HG02884 (cell line): ENCODE results near the gene ADGRG1.
"Not testable (repeated sequence)": the region's sequence is repeated elsewhere in the genome, so short reads cannot be mapped to it uniquely, and the experiment has no call there.

ENCODE experiments used
- ATAC-seq: cut with Tn5 transposase; IDR thresholded peaks from one replicate; pipeline ENCODE4 v1.9.1; 2021; ENCODE audit warnings: mild to moderate bottlenecking, moderate library complexity; ENCODE audit not compliant: unreplicated experiment

The ADGRG1 gene

DNA sequence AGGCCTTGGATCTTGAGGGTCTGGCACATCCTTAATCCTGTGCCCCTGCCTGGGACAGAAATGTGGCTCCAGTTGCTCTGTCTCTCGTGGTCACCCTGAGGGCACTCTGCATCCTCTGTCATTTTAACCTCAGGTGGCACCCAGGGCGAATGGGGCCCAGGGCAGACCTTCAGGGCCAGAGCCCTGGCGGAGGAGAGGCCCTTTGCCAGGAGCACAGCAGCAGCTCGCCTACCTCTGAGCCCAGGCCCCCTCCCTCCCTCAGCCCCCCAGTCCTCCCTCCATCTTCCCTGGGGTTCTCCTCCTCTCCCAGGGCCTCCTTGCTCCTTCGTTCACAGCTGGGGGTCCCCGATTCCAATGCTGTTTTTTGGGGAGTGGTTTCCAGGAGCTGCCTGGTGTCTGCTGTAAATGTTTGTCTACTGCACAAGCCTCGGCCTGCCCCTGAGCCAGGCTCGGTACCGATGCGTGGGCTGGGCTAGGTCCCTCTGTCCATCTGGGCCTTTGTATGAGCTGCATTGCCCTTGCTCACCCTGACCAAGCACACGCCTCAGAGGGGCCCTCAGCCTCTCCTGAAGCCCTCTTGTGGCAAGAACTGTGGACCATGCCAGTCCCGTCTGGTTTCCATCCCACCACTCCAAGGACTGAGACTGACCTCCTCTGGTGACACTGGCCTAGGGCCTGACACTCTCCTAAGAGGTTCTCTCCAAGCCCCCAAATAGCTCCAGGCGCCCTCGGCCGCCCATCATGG lies 35.7 kb downstream of the ADGRG1 start:
- no peak for ATAC-seq

- no peak for ATAC-seq
Observed at GRCh38 chr16:57664662-57665025, 36.2 kb downstream of the ADGRG1 start.

GRCh38 chr16:57665541-57665940 lies 37.1 kb downstream of the ADGRG1 start:
- ATAC-seq: no peak

DNA sequence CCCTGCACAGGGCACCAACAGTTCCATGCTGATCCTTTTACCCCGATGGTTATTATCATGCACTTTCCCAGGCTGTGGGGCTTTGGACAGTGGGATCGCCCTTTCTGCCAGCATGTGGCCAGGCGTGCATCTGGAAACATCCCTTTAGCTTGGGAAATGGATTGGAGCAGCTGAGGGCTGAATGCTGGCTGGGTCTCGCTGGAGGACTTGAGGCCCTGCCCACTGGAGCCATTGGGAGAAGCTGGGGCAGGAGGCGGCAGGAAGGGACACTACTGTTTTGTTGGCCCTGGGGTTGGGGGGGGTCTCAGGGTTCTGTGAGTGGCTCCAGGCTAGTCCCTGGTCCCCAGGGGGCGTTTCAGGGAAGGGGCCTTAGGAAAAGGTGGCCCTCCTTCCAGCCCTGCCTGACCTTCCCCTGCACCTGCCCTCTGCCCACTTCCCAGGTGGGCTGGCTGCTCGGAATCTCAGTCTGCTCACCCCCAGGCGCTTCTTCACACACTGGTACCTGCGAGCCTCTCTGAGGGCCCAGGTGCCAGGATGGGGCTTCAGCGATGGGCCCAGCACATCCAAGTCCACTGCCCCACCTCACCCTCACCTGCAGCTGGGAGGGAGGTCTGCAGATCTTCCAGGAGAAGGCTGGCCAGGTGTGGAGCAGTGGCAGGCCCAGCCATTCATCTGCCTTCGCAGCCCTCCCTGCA lies 38.1 kb downstream of the ADGRG1 start:
- ATAC-seq: no peak

DNA sequence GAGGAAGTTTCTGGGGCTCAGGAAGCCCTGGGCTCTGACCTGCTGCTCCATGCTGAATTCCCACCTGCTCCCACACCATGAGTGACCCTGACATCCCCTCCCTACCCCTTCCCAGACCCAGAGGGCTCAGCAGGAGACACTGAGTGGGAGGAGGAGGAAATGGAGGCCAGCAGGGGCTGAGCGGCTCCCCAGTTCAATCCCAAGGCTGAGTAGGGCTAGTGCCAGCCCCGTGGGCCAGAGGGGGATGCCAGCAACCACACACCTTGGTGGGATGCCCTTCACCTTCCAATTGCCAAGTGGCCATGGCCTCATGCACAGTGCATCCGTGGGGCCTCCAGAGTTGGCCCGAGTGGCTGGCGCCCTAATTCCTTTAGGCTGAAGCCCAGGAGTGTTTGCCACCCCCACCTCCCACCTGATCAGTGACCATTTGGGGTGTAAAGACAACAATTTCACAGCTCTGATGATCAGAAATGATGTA lies 38.7 kb downstream of the ADGRG1 start:
- no peak for ATAC-seq

GRCh38 chr16:57667526-57668262 lies 39.3 kb downstream of the ADGRG1 start:
- ATAC-seq: no peak

GRCh38 chr16:57668263-57668571 lies 39.8 kb downstream of the ADGRG1 start, which contains the start of gene ADGRG3:
Gene ADGRG3 (plus strand): TSS chr16:57668306. CDS start chr16:57668348, 42 bp downstream.
- no peak for ATAC-seq

DNA sequence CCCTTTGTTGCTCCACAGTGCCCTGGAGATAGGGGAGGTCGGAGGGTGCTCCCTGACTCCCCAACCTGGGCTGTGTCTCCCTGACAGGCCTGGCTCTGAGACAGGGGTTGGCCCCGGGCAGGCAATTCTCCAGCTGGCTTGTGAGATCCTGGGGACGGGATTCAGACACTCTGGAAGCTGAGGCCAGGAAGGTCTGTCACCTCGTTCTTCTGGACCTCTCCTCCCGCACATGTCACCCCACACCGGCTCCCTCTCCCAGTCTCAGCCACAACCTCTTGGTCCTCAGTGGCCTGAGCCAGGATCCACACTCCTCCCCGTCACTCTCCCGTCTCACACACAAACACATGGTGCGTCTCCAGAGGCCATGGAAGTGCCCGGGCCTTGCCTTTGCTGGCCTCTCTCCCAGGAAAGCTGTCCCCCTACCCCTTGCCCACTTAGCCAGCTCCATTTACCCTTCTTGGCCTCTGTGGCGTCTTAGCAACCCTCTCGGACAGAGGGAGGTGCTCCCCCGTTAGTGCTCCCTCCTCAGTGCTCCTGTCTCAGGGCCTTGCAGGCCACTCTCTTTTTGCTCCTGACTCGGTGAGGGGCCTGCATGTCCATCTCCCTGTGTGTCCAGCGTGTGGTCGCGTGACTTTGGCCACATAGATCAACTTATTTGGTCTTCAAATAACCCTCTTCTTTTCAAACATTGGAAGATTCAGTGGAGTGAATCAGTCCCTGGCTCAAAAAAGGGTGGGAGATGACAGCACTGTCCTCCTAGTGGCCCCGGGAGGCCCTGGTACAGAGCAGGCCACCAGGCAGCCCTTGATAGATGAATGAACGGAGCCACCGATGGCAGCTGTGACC lies 40.4 kb downstream of the ADGRG1 start:
- ATAC-seq: no peak

- ATAC-seq: no peak
Observed at GRCh38 chr16:57669476-57670162, 41.2 kb downstream of the ADGRG1 start.

DNA sequence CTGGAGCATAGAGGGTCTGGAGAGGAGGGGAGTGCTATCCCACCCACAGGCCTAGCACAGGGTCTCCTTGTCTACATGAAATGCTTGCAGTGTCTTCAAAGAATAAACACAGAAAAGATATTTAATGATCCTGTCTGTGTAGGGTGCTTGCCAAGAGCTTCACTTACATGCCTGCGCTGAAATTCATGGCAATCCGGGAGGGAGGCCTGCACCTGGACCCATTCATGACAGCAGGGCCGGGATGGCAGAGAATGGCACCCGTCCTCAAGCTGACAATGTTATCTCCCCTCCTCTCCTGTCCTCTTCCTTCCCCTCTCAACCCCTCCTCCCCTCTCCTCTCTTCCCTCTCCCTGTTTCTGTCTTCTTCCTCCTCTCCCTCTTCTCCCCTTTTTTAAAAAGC lies 41.8 kb downstream of the ADGRG1 start:
- ATAC-seq: no peak

- ATAC-seq: not testable (repeated sequence)
Observed at GRCh38 chr16:57671451-57671850, 43.0 kb downstream of the ADGRG1 start.

GRCh38 chr16:57672416-57672815 lies 44.0 kb downstream of the ADGRG1 start:
- ATAC-seq: no peak

- no peak for ATAC-seq
Observed at GRCh38 chr16:57672824-57673223, 44.4 kb downstream of the ADGRG1 start.

GRCh38 chr16:57675741-57676551 lies 47.5 kb downstream of the ADGRG1 start:
- no peak for ATAC-seq

DNA sequence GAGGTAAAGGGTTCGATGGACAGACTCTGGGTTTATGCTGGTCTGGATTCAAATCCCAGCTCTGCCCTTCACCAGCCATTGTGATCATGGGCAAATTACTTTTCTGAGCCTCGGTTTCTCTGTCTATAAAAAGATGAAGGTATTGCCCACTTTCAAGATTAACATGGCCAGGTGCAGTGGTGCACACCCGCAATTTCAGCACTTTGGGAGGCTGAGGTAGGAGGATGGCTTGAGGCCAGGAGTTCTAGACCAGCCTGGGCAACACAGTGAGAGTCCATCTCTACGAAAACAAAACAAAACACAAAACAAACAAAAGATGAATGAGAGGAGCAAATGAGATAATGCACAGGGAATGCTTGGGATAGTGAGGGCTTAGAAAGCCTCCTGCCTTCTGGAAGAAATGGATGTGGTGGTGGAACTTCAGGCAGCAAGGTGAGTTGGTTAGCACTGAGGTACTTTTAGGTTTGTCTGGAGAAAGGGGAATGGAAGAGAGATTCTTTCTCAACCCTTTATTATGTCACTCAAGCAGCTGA lies 48.2 kb downstream of the ADGRG1 start:
- no peak for ATAC-seq

GRCh38 chr16:57677622-57678369 lies 49.4 kb downstream of the ADGRG1 start:
- ATAC-seq: no peak

DNA sequence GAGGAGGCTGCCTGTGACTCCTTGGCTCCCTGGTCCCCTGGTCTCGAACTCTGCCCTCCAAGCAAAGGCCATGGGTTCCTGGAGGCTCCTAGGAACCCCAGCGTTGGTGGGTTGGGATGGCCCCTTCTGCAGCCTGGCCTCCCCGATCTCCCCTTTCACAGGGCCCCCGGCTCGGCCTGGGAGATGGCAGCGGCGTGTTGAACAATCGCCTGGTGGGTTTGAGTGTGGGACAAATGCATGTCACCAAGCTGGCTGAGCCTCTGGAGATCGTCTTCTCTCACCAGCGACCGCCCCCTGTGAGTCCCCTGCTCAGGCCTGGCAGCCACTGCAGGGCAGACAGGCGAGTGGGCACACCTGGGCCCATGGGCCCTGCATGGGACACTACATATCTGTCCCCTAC lies 50.6 kb downstream of the ADGRG1 start:
- ATAC-seq: no peak

DNA sequence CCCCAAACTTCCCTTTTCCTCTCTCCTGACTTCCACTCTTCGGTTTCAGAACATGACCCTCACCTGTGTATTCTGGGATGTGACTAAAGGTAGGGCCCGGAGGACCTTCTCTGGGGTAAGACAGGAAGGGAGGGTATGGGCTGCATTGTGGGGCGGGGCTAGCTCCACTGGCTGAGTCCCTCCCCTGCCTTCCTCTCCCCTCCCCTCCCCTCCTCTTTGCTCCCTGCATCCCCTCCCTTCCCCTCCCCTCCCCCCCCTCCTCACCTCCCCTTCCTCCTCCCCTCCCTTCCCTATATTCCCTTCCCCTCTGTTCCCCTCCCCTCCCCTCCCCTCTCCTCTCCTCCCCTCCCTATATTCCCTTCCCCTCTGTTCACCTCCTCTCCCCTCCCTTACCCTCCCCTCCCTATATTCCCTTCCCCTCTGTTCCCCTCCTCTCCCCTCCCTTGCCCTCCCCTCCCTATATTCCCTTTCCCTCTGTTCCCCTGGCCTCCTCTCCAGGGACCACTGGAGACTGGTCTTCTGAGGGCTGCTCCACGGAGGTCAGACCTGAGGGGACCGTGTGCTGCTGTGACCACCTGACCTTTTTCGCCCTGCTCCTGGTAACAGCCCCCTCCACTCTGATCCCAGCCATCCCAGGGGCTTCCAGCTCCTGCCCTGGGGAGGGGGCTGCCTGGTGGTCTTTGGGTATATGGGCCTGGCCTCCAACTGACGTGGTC lies 51.5 kb downstream of the ADGRG1 start:
- ATAC-seq: no peak
